Astrocyte of the spinal cord (primary cell): ENCODE measurements around the gene TMEM245.

Source experiments
- DNase-seq: peaks from one replicate; pipeline ENCODE4 v3.0.0; 2011; ENCODE audit warnings: low read depth, low spot score
- H3K4me3 ChIP-seq: 2 replicates; pipeline ENCODE4 v1.5.1; 2011; ENCODE audit warnings: low read depth, mild to moderate bottlenecking, low read length, moderate library complexity
- CTCF ChIP-seq: IDR thresholded peaks from 2 replicates; pipeline ENCODE4 v1.5.1; 2012; ENCODE audit warnings: low read depth, mild to moderate bottlenecking, low read length, inconsistent platforms
- in situ Hi-C: cut with HindIII; loops from 2 replicates; pipeline ENCODE4 v1.10.0; 2017; ENCODE audit warnings: low sequenced_read_pairs

TMEM245 gene

GRCh38 chr9:109163194-109163593, 43.4 kb upstream of the TMEM245 start:
- in situ Hi-C loops = no loop called here
- H3K4me3 ChIP-seq = no peak overlapping the region
- DNase-seq = no peak
- no peak for TF ChIP-seq CTCF

GRCh38 chr9:109162677-109163076, 42.9 kb upstream of the TMEM245 start:
- no peak overlapping the region for H3K4me3 ChIP-seq
- in situ Hi-C loops = no loop called here
- no peak for DNase-seq
- no peak for TF ChIP-seq CTCF

- H3K4me3 ChIP-seq = no peak overlapping the region
- no peak for DNase-seq
- in situ Hi-C loops = no loop called here
- no peak for TF ChIP-seq CTCF
These were observed 41.7 kb upstream of the TMEM245 start for GRCh38 chr9:109161471-109161870.

GRCh38 chr9:109159583-109159982, 39.8 kb upstream of the TMEM245 start:
- no peak overlapping the region for H3K4me3 ChIP-seq
- no peak for DNase-seq
- no peak for TF ChIP-seq CTCF
- in situ Hi-C loops = no loop called here

GRCh38 chr9:109158651-109159050, 38.9 kb upstream of the TMEM245 start:
- H3K4me3 ChIP-seq = no peak overlapping the region
- DNase-seq = no peak
- TF ChIP-seq CTCF = no peak
- in situ Hi-C loops = no loop called here

- H3K4me3 ChIP-seq = no peak overlapping the region
- DNase-seq = no peak
- no peak for TF ChIP-seq CTCF
- in situ Hi-C loops = no loop called here
These were observed 37.0 kb upstream of the TMEM245 start for GRCh38 chr9:109156708-109157107.
